ENCODE data around the gene FMNL1.

FMNL1 gene

GRCh38 chr17:45222289-45222995, 757 bp downstream of the FMNL1 start:
- no peak for DNase-seq (ENCODE audit: low read depth in 2 of 2)
- peak overlapping the region; percentile 38 to 59 for H3K4me3 ChIP-seq (replicated peaks in 1 of 2; ENCODE audit: low read depth in 2 of 2, low read length in 2 of 2)
- TF ChIP-seq CTCF (IDR thresholded peaks at IDR 0.05; ENCODE audit: low read depth, low read length) = no peak

- no peak for DNase-seq (ENCODE audit: low read depth in 2 of 2)
- H3K4me3 ChIP-seq (replicated peaks in 1 of 2; ENCODE audit: low read depth in 2 of 2, low read length in 2 of 2) = peak overlapping the region; percentile 38 to 59
- no peak for TF ChIP-seq CTCF (IDR thresholded peaks at IDR 0.05; ENCODE audit: low read depth, low read length)
These were observed 1.4 kb downstream of the FMNL1 start for GRCh38 chr17:45222996-45223538.

- DNase-seq (ENCODE audit: low read depth in 2 of 2) = no peak
- no peak overlapping the region for H3K4me3 ChIP-seq (replicated peaks in 1 of 2; ENCODE audit: low read depth in 2 of 2, low read length in 2 of 2)
- no peak for TF ChIP-seq CTCF (IDR thresholded peaks at IDR 0.05; ENCODE audit: low read depth, low read length)
These were observed 2.1 kb downstream of the FMNL1 start for GRCh38 chr17:45223539-45224528.

- H3K4me3 ChIP-seq (replicated peaks in 1 of 2; ENCODE audit: low read depth in 2 of 2, low read length in 2 of 2) = no peak overlapping the region
- no peak for DNase-seq (ENCODE audit: low read depth in 2 of 2)
- no peak for TF ChIP-seq CTCF (IDR thresholded peaks at IDR 0.05; ENCODE audit: low read depth, low read length)
These were observed 3.0 kb downstream of the FMNL1 start for GRCh38 chr17:45224671-45225050.

GRCh38 chr17:45225051-45225700, 3.5 kb downstream of the FMNL1 start:
- no peak for DNase-seq (ENCODE audit: low read depth in 2 of 2)
- no peak overlapping the region for H3K4me3 ChIP-seq (replicated peaks in 1 of 2; ENCODE audit: low read depth in 2 of 2, low read length in 2 of 2)
- TF ChIP-seq CTCF (IDR thresholded peaks at IDR 0.05; ENCODE audit: low read depth, low read length) = no peak

- peak in 1 of 2 donors; percentile 22 for DNase-seq (ENCODE audit: low read depth in 2 of 2)
- no peak for TF ChIP-seq CTCF (IDR thresholded peaks at IDR 0.05; ENCODE audit: low read depth, low read length)
- no peak overlapping the region for H3K4me3 ChIP-seq (replicated peaks in 1 of 2; ENCODE audit: low read depth in 2 of 2, low read length in 2 of 2)
These were observed 4.4 kb downstream of the FMNL1 start for GRCh38 chr17:45225964-45226530.

Data from cardiac fibroblast (primary cell).